Spinal cord (tissue), 10 donors: ENCODE data around the gene FRMD4A. TPM values are rescaled to one million over a fixed set of nuclear protein-coding genes. Genes with fewer than 3 reads are reported as not detected.
A peak's percentile ranks its signal among the peaks of the same experiment; 100 is the strongest.

Experiments used
- DNase-seq, 6 donors: peaks; one replicate each; pipeline versions ENCODE4 v3.0.0 to v3.0.0-alpha.2; 2013 to 2015; ENCODE audit warnings: low spot score in 6 of 6, low read depth in 4 of 6
- H3K27ac ChIP-seq: one replicate; pipeline ENCODE4 v1.5.1; 2013; ENCODE audit warnings: low read depth, low read length, control low read depth
- H3K27me3 ChIP-seq: one replicate; pipeline ENCODE4 v1.6.1; 2013; ENCODE audit warnings: low read length; ENCODE audit not compliant: control insufficient read depth, insufficient read depth
- H3K36me3 ChIP-seq: one replicate; pipeline ENCODE4 v1.6.1; 2013; ENCODE audit warnings: low read length; ENCODE audit not compliant: control insufficient read depth, insufficient read depth
- H3K4me1 ChIP-seq: one replicate; pipeline ENCODE4 v1.6.1; 2013; ENCODE audit warnings: low read length; ENCODE audit not compliant: control insufficient read depth, insufficient read depth
- H3K4me3 ChIP-seq: one replicate; pipeline ENCODE4 v1.5.1; 2013; ENCODE audit warnings: low read depth, low read length, control low read depth
- H3K9me3 ChIP-seq: one replicate; pipeline ENCODE4 v1.6.1; 2013; ENCODE audit warnings: low read length; ENCODE audit not compliant: control insufficient read depth, insufficient read depth
- WGBS: methylation state at CpG from one replicate; pipeline ENCODE4 v1.1.5; 2013; ENCODE audit warnings: missing lambda C conversion rate; ENCODE audit not compliant: insufficient coverage; 5-methylcytosine and 5-hydroxymethylcytosine counted together
- polyA plus RNA-seq, 2 donors: library from polyadenylated mRNA; unstranded; fragments of 120-200 nt; gene quantifications; one replicate each; pipeline ENCODE4 v1.2.1, GENCODE V29; 2013; ENCODE audit not compliant: insufficient read length in 2 of 2
- total RNA-seq, 2 donors: library from RNA; depleted of rRNA in 1 of 2; stranded (reverse); fragments of 120-200 nt in 1 of 2; fragments of >200 nt in 1 of 2; gene quantifications; one replicate each; pipeline versions ENCODE4 v1.2.3 to v1.2.4, GENCODE V29; 2013 to 2014
- donor health status: healthy.

Gene FRMD4A
- total and polyA plus RNA-seq, 4 donors = 75.4 to 97.8 (median 91.8) TPM

- Histone ChIP-seq H3K27me3 (peaks cover 2% of the 10 kb centered on the region), H3K4me3 (no peak overlapping the region), H3K9me3 (no peaks in the 10 kb centered on the region), H3K27ac (peak overlapping the region; percentile 53), H3K4me1 (peaks cover 26% of the 10 kb centered on the region), H3K36me3 (peaks cover 2% of the 10 kb centered on the region)
- DNase-seq = peak in 5 of 6 donors; percentile 64 to 94 (median 78)
- 18% methylated on average over 5 of the region's 7 CpGs for WGBS
Measured at GRCh38 chr10:13816195-13816925, 514.4 kb downstream of the FRMD4A start.

GRCh38 chr10:13815756-13816155 is 515.0 kb downstream of the FRMD4A start:
- Histone ChIP-seq H3K4me3 (no peak overlapping the region), H3K27me3 (peaks cover 2% of the 10 kb centered on the region), H3K9me3 (no peaks in the 10 kb centered on the region), H3K4me1 (peaks cover 20% of the 10 kb centered on the region), H3K36me3 (no peaks in the 10 kb centered on the region), H3K27ac (no peak overlapping the region)
- DNase-seq = no peak

- 100% methylated on average over 1 of the region's 5 CpGs for WGBS
- Histone ChIP-seq H3K36me3 (peaks cover 10% of the 10 kb centered on the region), H3K9me3 (no peaks in the 10 kb centered on the region), H3K27ac (no peak overlapping the region), H3K4me1 (peaks cover 15% of the 10 kb centered on the region), H3K27me3 (peaks cover 2% of the 10 kb centered on the region), H3K4me3 (no peak overlapping the region)
- no peak for DNase-seq
Measured at GRCh38 chr10:13813550-13813949, 517.2 kb downstream of the FRMD4A start.

DNA sequence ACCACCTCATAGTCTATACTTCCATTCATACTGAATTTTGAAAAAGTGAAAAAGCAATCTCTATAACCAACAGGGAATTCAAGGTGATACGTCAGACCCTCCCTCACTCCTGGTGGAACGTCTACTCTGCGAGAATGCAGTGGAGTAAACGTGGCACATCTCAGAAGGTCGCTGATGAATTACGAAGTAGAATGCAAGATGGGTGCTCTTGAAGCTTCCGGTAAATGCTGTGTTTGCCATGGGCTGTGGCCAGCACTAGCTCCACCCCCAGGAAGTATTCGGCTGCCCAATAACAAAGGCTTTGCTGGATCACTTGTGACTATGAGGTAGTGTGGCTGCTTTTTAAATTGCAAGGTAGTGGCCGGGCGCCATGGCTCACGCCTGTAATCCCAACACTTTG is 517.9 kb downstream of the FRMD4A start:
- no peaks in the 10 kb centered on the region for H3K9me3 ChIP-seq
- peaks cover 15% of the 10 kb centered on the region for H3K4me1 ChIP-seq
- no peak overlapping the region for H3K27ac ChIP-seq
- H3K27me3 ChIP-seq = peaks cover 2% of the 10 kb centered on the region
- peaks cover 13% of the 10 kb centered on the region for H3K36me3 ChIP-seq
- 98% methylated on average over 11 of the region's 11 CpGs for WGBS
- no peak overlapping the region for H3K4me3 ChIP-seq
- no peak for DNase-seq

DNA sequence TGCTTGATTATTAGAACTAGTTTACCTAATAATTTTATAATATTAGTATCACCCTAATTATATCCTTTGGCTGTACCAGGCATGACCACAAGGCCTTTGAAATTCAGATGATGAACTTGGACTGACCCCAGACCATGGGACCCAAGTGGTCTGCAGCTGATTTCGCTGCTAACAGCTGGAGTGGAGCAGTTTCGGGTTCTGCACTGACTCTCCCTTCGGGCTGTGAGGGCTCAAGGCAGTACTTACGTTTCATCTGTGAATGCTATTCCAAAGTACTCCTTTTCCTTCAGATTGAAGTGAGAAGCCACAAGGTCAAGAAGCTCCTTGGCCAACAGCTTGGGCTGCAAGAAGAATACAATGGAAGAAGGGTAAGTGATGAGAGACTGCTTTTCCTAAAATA is 520.2 kb downstream of the FRMD4A start:
- Histone ChIP-seq H3K27ac (no peak overlapping the region), H3K4me1 (peaks cover 3% of the 10 kb centered on the region), H3K4me3 (no peak overlapping the region), H3K36me3 (peaks cover 13% of the 10 kb centered on the region), H3K9me3 (no peaks in the 10 kb centered on the region), H3K27me3 (peaks cover 2% of the 10 kb centered on the region)
- 52% methylated on average over 4 of the region's 4 CpGs for WGBS
- no peak for DNase-seq

DNA sequence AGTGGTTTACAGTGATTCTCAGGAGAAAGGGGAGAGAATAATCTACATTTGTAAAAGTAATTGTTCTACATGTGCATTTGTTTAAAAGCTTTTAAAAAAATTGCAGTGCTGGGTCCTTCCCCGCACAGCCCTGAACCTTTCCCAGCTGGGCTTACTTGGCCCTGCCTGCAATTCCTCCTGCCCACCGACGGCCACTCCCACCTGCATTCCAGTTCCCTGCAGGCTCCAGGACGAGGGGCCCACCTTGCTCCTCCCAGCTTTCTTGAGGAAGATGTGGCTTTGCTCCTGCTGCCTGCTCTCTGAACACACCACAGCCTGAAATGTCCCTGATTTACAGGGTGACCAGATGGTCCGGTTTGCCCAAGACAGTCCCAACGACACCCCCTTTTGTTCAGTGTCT is 521.3 kb downstream of the FRMD4A start:
- no peak for DNase-seq
- H3K36me3 ChIP-seq = peaks cover 13% of the 10 kb centered on the region
- 48% methylated on average over 5 of the region's 6 CpGs for WGBS
- peaks cover 4% of the 10 kb centered on the region for H3K4me1 ChIP-seq
- H3K9me3 ChIP-seq = no peaks in the 10 kb centered on the region
- H3K27me3 ChIP-seq = peaks cover 2% of the 10 kb centered on the region
- no peak overlapping the region for H3K27ac ChIP-seq
- H3K4me3 ChIP-seq = no peak overlapping the region

- Histone ChIP-seq H3K27ac (no peak overlapping the region), H3K27me3 (peaks cover 2% of the 10 kb centered on the region), H3K4me1 (peaks cover 10% of the 10 kb centered on the region), H3K9me3 (no peaks in the 10 kb centered on the region), H3K36me3 (peaks cover 13% of the 10 kb centered on the region), H3K4me3 (no peak overlapping the region)
- DNase-seq = no peak
- WGBS = 88% methylated on average over 7 of the region's 15 CpGs
Measured at GRCh38 chr10:13808556-13809391, 522.0 kb downstream of the FRMD4A start.

DNA sequence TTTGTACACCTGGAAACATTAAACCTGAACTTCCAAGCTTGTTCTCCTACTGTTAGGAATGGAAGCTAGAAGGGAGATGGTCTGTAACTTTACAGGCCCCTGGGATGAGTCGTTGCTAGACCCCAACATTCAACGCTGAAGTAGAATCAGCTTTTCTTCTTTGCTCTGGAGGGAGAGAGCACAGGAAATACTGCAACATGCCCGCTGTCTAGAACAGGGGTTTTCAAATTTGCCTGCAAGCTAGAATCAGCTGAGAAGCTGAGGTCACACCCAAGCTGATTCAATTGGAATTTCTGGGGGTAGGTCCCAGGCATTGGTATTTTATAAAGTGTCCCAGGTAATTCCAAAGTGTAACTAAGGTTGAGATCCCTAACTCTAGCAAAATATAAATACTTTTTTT is 524.3 kb downstream of the FRMD4A start:
- 95% methylated on average over 3 of the region's 3 CpGs for WGBS
- Histone ChIP-seq H3K27ac (no peak overlapping the region), H3K9me3 (no peaks in the 10 kb centered on the region), H3K4me3 (no peak overlapping the region), H3K36me3 (peaks cover 13% of the 10 kb centered on the region), H3K4me1 (peaks cover 11% of the 10 kb centered on the region), H3K27me3 (no peaks in the 10 kb centered on the region)
- no peak for DNase-seq

DNA sequence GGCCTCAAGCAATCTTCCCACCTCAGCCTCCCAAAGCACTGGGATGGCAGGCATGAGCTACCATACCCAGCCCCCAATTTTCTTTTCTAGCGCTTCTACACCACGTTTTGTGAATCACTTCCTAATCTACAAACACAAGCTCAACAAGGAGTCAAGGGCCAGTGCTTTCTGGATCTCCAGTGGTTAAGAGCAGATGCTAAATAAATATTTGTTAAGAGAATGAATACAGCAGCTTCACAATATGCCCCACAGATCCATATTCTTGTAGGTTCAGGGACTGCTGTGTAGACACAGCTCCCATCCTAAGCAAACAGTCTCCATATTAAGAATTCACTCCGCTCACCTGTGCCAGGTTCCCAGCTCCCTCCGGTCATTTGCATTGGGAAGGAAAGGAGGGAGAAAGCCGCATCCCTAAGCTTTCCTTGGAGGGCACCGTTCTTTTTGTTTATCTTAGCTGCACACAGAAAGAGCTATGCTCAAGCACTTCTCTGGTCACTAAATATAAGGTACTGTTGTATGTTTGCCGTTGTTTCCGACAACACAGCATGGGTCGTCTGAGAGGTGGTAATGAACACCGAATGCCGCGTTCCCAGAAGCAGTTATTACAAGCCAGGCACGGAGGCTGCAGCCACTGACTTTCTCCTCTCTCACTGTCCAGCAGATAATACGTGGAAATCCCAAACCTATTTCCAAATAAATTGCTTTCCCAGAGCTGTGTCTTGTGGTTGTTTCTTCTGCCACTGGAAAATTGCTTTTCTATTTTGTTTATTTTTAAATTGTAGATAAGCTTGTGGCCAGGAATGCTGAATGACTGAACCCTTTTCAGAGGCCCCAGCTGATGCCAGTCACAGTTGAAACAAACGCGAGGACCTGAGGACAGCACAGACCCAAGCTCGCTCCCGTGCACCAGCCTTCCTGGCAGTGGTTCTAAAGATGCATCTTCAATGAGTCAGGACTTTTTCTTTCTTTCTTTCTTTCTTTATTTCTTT is 526.9 kb downstream of the FRMD4A start:
- Histone ChIP-seq H3K27ac (no peak overlapping the region), H3K27me3 (no peaks in the 10 kb centered on the region), H3K9me3 (no peaks in the 10 kb centered on the region), H3K4me1 (peaks cover 8% of the 10 kb centered on the region), H3K4me3 (no peak overlapping the region), H3K36me3 (peaks cover 6% of the 10 kb centered on the region)
- WGBS = 39% methylated on average over 10 of the region's 18 CpGs
- peak in 1 of 6 donors; percentile 61 for DNase-seq
